WERI-Rb-1 (cell line): ENCODE data around the gene SEMA4D.

ENCODE experiments used
- DNase-seq: peaks from one replicate; pipeline ENCODE4 v3.0.0-alpha.2; 2020
- H3K27ac ChIP-seq: fragments of 250-450 bp; sonication (Bioruptor Pico); 2 replicates; pipeline ENCODE4 v1.5.1; 2020; ENCODE audit warnings: mild to moderate bottlenecking, moderate library complexity
- H3K27me3 ChIP-seq: fragments of 250-450 bp; sonication (Bioruptor Pico); 2 replicates; pipeline ENCODE4 v1.5.1; 2021; ENCODE audit warnings: mild to moderate bottlenecking, low read depth, moderate library complexity; ENCODE audit not compliant: insufficient read depth, severe bottlenecking
- H3K36me3 ChIP-seq: fragments of 250-450 bp; sonication (Bioruptor Pico); 2 replicates; pipeline ENCODE4 v1.5.1; 2020; ENCODE audit warnings: mild to moderate bottlenecking, moderate library complexity
- H3K4me3 ChIP-seq: 2 replicates; pipeline ENCODE4 v1.5.1; 2011; ENCODE audit warnings: low read depth, mild to moderate bottlenecking, control low read depth, low read length
- H3K9me3 ChIP-seq: fragments of 250-450 bp; sonication (Bioruptor Pico); 2 replicates; pipeline ENCODE4 v1.5.1; 2021; ENCODE audit warnings: mild to moderate bottlenecking, moderate library complexity; ENCODE audit not compliant: severe bottlenecking
- CTCF ChIP-seq: IDR thresholded peaks from 2 replicates; pipeline ENCODE4 v1.5.1; 2011; ENCODE audit warnings: low read depth, mild to moderate bottlenecking, control low read depth, inconsistent platforms, low read length

SEMA4D gene

GRCh38 chr9:89379031-89379430 is 118.9 kb downstream of the SEMA4D start:
- TF ChIP-seq CTCF, result no peak
- no peak overlapping the region for H3K27ac ChIP-seq
- DNase-seq, result no peak
- H3K27me3 ChIP-seq, result no peaks in the 10 kb centered on the region
- no peaks in the 10 kb centered on the region for H3K9me3 ChIP-seq
- no peak overlapping the region for H3K4me3 ChIP-seq
- peaks cover 15% of the 10 kb centered on the region for H3K36me3 ChIP-seq

- Histone ChIP-seq H3K9me3 (no peaks in the 10 kb centered on the region), H3K27me3 (no peaks in the 10 kb centered on the region), H3K27ac (no peak overlapping the region), H3K36me3 (peaks cover 13% of the 10 kb centered on the region), H3K4me3 (no peak overlapping the region)
- DNase-seq, result no peak
- TF ChIP-seq CTCF, result no peak
Observed at GRCh38 chr9:89378541-89378940, 119.4 kb downstream of the SEMA4D start.

GRCh38 chr9:89377411-89377810 is 120.5 kb downstream of the SEMA4D start:
- H3K36me3 ChIP-seq, result peaks cover 13% of the 10 kb centered on the region
- DNase-seq, result no peak
- TF ChIP-seq CTCF, result no peak
- H3K27me3 ChIP-seq, result no peaks in the 10 kb centered on the region
- no peak overlapping the region for H3K4me3 ChIP-seq
- H3K9me3 ChIP-seq, result no peaks in the 10 kb centered on the region
- H3K27ac ChIP-seq, result no peak overlapping the region

- no peaks in the 10 kb centered on the region for H3K9me3 ChIP-seq
- H3K27me3 ChIP-seq, result no peaks in the 10 kb centered on the region
- no peak overlapping the region for H3K27ac ChIP-seq
- peaks cover 13% of the 10 kb centered on the region for H3K36me3 ChIP-seq
- DNase-seq, result no peak
- no peak overlapping the region for H3K4me3 ChIP-seq
- TF ChIP-seq CTCF, result no peak
Observed at GRCh38 chr9:89376741-89377351, 121.1 kb downstream of the SEMA4D start.

- Histone ChIP-seq H3K9me3 (no peaks in the 10 kb centered on the region), H3K4me3 (no peak overlapping the region), H3K27ac (no peak overlapping the region), H3K27me3 (no peaks in the 10 kb centered on the region), H3K36me3 (peaks cover 10% of the 10 kb centered on the region)
- no peak for TF ChIP-seq CTCF
- DNase-seq, result no peak
Observed at GRCh38 chr9:89376286-89376685, 121.6 kb downstream of the SEMA4D start.

GRCh38 chr9:89375191-89375760 is 122.6 kb downstream of the SEMA4D start:
- no peak for DNase-seq
- Histone ChIP-seq H3K9me3 (no peaks in the 10 kb centered on the region), H3K4me3 (no peak overlapping the region), H3K27ac (no peak overlapping the region), H3K27me3 (no peaks in the 10 kb centered on the region), H3K36me3 (peaks cover 6% of the 10 kb centered on the region)
- TF ChIP-seq CTCF, result no peak
